Erythroblast (primary cell): ENCODE results near the gene COL12A1.

Experiments
- GATA1 ChIP-seq: IDR thresholded peaks from 2 replicates; pipeline ENCODE4 v1.6.1; 2011; ENCODE audit warnings: low read depth, mild to moderate bottlenecking, control low read depth, low read length, moderate library complexity
- POLR2A ChIP-seq: IDR thresholded peaks from 2 replicates; pipeline ENCODE4 v1.6.1; 2011; ENCODE audit warnings: mild to moderate bottlenecking, low read length

GRCh38 chr6:75091467-75092190 is 114.2 kb downstream of the COL12A1 start:
- no peak for TF ChIP-seq POLR2A
- no peak for TF ChIP-seq GATA1
